Keratinocyte (primary cell): ENCODE results near the gene TSHZ2. TPM values are rescaled to one million over a fixed set of nuclear protein-coding genes. Genes with fewer than 3 reads are reported as not detected.

Source experiments
- DNase-seq: peaks from one replicate; pipeline ENCODE4 v3.0.0-alpha.2; 2011; ENCODE audit warnings: low read depth, missing footprints, low spot score
- FAIRE-seq: peaks from 2 replicates; lab custom pipeline; 2011; peaks lifted over from hg19 to GRCh38; lab: Jason Lieb, UNC
- H2AFZ ChIP-seq: 2 replicates; pipeline ENCODE4 v1.6.0; 2012; ENCODE audit warnings: low read length, control low read depth, inconsistent platforms; ENCODE audit not compliant: control insufficient read depth
- H3K27ac ChIP-seq: 2 replicates; pipeline ENCODE4 v1.5.1; 2011; ENCODE audit warnings: low read length; ENCODE audit not compliant: control insufficient read depth, insufficient read depth
- H3K27me3 ChIP-seq: 3 replicates; pipeline ENCODE4 v1.6.0; 2011; ENCODE audit warnings: low read length; ENCODE audit not compliant: control insufficient read depth, insufficient read depth; ENCODE audit errors: extremely low read depth
- H3K36me3 ChIP-seq, 2 experiments: 2 replicates in 1 of 2; 3 replicates in 1 of 2; pipeline ENCODE4 v1.5.1; 2011; ENCODE audit warnings: low read length in 2 of 2, mild to moderate bottlenecking in 1 of 2; ENCODE audit not compliant: control insufficient read depth in 2 of 2, insufficient read depth in 2 of 2; ENCODE audit errors: extremely low read depth in 1 of 2
- H3K4me1 ChIP-seq: 3 replicates; pipeline ENCODE4 v1.5.1; 2011; ENCODE audit warnings: low read length; ENCODE audit not compliant: control insufficient read depth, insufficient read depth; ENCODE audit errors: extremely low read depth
- H3K4me2 ChIP-seq: 3 replicates; pipeline ENCODE4 v1.6.0; 2011; ENCODE audit warnings: low read depth, low read length; ENCODE audit not compliant: control insufficient read depth, insufficient read depth; ENCODE audit errors: extremely low read depth
- H3K4me3 ChIP-seq, 3 experiments: fragments of 200-600 bp in 1 of 3; sonication (generic) in 1 of 3; 2 replicates in 2 of 3; 3 replicates in 1 of 3; pipeline ENCODE4 v1.5.1; 2011 to 2016; ENCODE audit warnings: low read length in 3 of 3, mild to moderate bottlenecking in 3 of 3, control low read depth in 2 of 3, inconsistent platforms in 1 of 3, low read depth in 1 of 3, mixed read lengths in 1 of 3, mixed run types in 1 of 3, moderate library complexity in 1 of 3; ENCODE audit not compliant: control insufficient read depth in 2 of 3, insufficient read depth in 2 of 3; ENCODE audit errors: extremely low read depth in 1 of 3
- H3K79me2 ChIP-seq: 2 replicates; pipeline ENCODE4 v1.6.0; 2012; ENCODE audit warnings: low read length; ENCODE audit not compliant: control insufficient read depth, insufficient read depth
- H3K9ac ChIP-seq: 3 replicates; pipeline ENCODE4 v1.6.0; 2011; ENCODE audit warnings: low read length; ENCODE audit not compliant: control insufficient read depth, insufficient read depth; ENCODE audit errors: extremely low read depth
- H3K9me1 ChIP-seq: 3 replicates; pipeline ENCODE4 v1.6.0; 2011; ENCODE audit warnings: low read length; ENCODE audit not compliant: control insufficient read depth, insufficient read depth; ENCODE audit errors: extremely low read depth
- H3K9me3 ChIP-seq: 2 replicates; pipeline ENCODE4 v1.5.1; 2012; ENCODE audit warnings: low read depth, low read length; ENCODE audit not compliant: control insufficient read depth
- H4K20me1 ChIP-seq: 3 replicates; pipeline ENCODE4 v1.6.0; 2011; ENCODE audit warnings: low read length; ENCODE audit not compliant: control insufficient read depth, insufficient read depth; ENCODE audit errors: extremely low read depth
- EZH2 ChIP-seq: IDR thresholded peaks from one replicate; pipeline ENCODE4 v1.6.1; 2012; ENCODE audit warnings: inconsistent platforms, mild to moderate bottlenecking, low read length, moderate library complexity
- dilution Hi-C: fragments of 300-500 bp; cut with MboI; formaldehyde crosslinking; loops from one replicate; pipeline ENCODE4 v1.7.0; 2020; ENCODE audit warnings: low sequenced_read_pairs; ENCODE audit not compliant: extremely low pct_ligation_motif_present
- polyA plus RNA-seq, 5 experiments: library from polyadenylated mRNA; depleted of rRNA in 3 of 5; stranded (reverse) in 3 of 5; stranded (forward) in 1 of 5; unstranded in 1 of 5; fragments of >200 nt; gene quantifications; 1 replicate in 1 of 5; 2 replicates in 3 of 5; 3 replicates in 1 of 5; pipeline versions ENCODE4 v1.2.1 to v1.2.3, GENCODE V29; 2011 to 2012; ENCODE audit warnings: missing spikeins in 2 of 5, low read depth in 1 of 5, low replicate concordance in 1 of 5
- TF ChIP-seq, protein P1 (sequence below), 3 experiments: IDR thresholded peaks in 1 of 3; conservative IDR thresholded peaks in 1 of 3; optimal IDR thresholded peaks in 1 of 3; 2 replicates in 2 of 3; 3 replicates in 1 of 3; pipeline versions ENCODE3 to v1.5.1; 2011; ENCODE audit warnings: low read length in 3 of 3, mild to moderate bottlenecking in 3 of 3, moderate library complexity in 2 of 3, control low read depth in 1 of 3, inconsistent platforms in 1 of 3; ENCODE audit not compliant: insufficient read depth in 2 of 3; ENCODE audit errors: extremely low read depth in 1 of 3

TSHZ2 gene
- polyA plus RNA-seq, 1 donor (not counting 4 experiments of a cell fraction or from before 2014, with no cell fraction given) = 1.1 TPM

DNA sequence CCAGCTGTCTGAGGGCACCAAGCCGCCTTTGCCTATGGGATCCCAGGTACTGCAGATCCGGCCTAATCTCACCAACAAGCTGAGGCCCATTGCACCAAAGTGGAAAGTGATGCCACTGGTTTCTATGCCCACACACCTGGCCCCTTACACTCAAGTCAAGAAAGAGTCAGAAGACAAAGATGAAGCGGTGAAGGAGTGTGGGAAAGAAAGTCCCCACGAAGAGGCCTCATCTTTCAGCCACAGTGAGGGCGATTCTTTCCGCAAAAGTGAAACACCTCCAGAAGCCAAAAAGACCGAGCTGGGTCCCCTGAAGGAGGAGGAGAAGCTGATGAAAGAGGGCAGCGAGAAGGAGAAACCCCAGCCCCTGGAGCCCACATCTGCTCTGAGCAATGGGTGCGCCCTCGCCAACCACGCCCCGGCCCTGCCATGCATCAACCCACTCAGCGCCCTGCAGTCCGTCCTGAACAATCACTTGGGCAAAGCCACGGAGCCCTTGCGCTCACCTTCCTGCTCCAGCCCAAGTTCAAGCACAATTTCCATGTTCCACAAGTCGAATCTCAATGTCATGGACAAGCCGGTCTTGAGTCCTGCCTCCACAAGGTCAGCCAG is 283.0 kb downstream of the TSHZ2 start:
- dilution Hi-C loops = no loop called here
- H3K4me1 ChIP-seq = no peaks in the 10 kb centered on the region
- H4K20me1 ChIP-seq = no peaks in the 10 kb centered on the region
- H3K9me1 ChIP-seq = no peaks in the 10 kb centered on the region
- no peaks in the 10 kb centered on the region for H3K79me2 ChIP-seq
- no peak overlapping the region for H3K27ac ChIP-seq
- no peak for FAIRE-seq
- no peak for DNase-seq
- peaks cover 2% of the 10 kb centered on the region for H3K9me3 ChIP-seq
- no peaks in the 10 kb centered on the region for H3K36me3 ChIP-seq
- TF ChIP-seq, protein P1, sequence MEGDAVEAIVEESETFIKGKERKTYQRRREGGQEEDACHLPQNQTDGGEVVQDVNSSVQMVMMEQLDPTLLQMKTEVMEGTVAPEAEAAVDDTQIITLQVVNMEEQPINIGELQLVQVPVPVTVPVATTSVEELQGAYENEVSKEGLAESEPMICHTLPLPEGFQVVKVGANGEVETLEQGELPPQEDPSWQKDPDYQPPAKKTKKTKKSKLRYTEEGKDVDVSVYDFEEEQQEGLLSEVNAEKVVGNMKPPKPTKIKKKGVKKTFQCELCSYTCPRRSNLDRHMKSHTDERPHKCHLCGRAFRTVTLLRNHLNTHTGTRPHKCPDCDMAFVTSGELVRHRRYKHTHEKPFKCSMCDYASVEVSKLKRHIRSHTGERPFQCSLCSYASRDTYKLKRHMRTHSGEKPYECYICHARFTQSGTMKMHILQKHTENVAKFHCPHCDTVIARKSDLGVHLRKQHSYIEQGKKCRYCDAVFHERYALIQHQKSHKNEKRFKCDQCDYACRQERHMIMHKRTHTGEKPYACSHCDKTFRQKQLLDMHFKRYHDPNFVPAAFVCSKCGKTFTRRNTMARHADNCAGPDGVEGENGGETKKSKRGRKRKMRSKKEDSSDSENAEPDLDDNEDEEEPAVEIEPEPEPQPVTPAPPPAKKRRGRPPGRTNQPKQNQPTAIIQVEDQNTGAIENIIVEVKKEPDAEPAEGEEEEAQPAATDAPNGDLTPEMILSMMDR (optimal IDR thresholded peaks at IDR 0.05 in 1 of 3, IDR thresholded peaks at IDR 0.05 in 1 of 3, conservative IDR thresholded peaks at IDR 0.05 in 1 of 3; ENCODE audit: extremely low read depth in 1 of 3, insufficient read depth in 2 of 3, low read length in 3 of 3) = no peak
- no peak for TF ChIP-seq EZH2
- H3K9ac ChIP-seq = no peak overlapping the region
- H3K27me3 ChIP-seq = no peaks in the 10 kb centered on the region
- H3K4me2 ChIP-seq = no peak overlapping the region
- H3K4me3 ChIP-seq = no peak overlapping the region
- H2AFZ ChIP-seq = no peak overlapping the region

DNA sequence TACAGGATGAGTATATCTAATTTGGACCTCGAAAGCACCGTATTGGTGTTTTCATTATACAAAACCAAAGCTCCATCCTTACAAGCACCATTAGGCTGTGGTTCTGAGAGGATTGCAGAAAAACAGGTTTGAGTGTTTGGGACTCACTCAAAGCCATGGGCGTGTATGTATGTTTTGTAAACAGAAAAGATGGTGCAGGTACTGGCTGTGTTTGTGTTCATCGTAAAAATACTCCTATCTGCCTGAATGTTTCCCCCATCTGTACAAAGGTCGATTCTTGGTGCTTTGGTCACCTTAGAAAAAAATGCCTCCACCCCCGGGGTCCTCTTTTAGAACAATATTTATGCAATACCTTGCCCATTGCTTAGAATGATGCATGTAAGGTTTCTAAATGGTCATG is 286.6 kb downstream of the TSHZ2 start:
- H4K20me1 ChIP-seq = no peaks in the 10 kb centered on the region
- no peak overlapping the region for H3K4me2 ChIP-seq
- TF ChIP-seq, protein P1 (optimal IDR thresholded peaks at IDR 0.05 in 1 of 3, IDR thresholded peaks at IDR 0.05 in 1 of 3, conservative IDR thresholded peaks at IDR 0.05 in 1 of 3; ENCODE audit: extremely low read depth in 1 of 3, insufficient read depth in 2 of 3, low read length in 3 of 3) = no peak
- no peak for TF ChIP-seq EZH2
- no peak overlapping the region for H3K27ac ChIP-seq
- DNase-seq = no peak
- dilution Hi-C loops = no loop called here
- no peak for FAIRE-seq
- H3K4me1 ChIP-seq = no peaks in the 10 kb centered on the region
- H3K9me1 ChIP-seq = no peaks in the 10 kb centered on the region
- H3K9me3 ChIP-seq = no peaks in the 10 kb centered on the region
- no peaks in the 10 kb centered on the region for H3K36me3 ChIP-seq
- H2AFZ ChIP-seq = no peak overlapping the region
- H3K79me2 ChIP-seq = no peaks in the 10 kb centered on the region
- H3K4me3 ChIP-seq = no peak overlapping the region
- H3K27me3 ChIP-seq = no peaks in the 10 kb centered on the region
- H3K9ac ChIP-seq = no peak overlapping the region
